Measurements from ENCODE around the gene PSMD9.

PSMD9 gene

DNA sequence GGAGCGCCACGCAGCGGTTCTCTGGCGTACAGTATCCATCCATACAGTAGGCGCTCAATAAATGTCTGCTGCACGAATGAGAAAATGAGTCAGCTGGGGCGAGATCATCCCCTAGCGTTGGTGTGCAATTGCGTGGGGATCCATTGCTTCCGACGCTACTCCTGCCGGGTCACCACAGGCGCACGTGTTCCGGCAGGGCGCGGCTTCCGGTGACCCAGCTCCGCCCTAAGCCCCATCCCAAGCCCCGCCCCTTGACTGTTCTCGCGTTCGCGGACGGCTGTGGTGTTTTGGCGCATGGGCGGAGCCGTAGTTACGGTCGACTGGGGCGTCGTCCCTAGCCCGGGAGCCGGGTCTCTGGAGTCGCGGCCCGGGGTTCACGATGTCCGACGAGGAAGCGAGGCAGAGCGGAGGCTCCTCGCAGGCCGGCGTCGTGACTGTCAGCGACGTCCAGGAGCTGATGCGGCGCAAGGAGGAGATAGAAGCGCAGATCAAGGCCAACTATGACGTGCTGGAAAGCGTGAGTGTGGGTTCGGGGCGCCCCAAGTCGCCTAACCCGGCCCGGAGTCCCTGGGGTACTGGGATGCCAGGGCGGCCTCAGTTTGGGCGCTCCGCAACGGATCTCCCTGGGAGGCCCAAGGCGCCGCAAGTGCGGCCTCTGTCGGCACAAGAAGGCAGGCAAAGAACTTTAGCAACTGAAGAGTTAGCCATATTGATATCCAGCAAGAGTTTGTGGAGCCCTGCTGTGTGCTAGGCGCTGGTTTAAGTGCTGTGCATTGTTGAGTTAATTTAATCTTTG lies at the start of gene PSMD9:
Gene PSMD9 (plus strand): TSS at position 313 of the 796 bp plus-strand sequence. CDS start 67 bp downstream, at position 380.
- TF ChIP-seq, protein P1, sequence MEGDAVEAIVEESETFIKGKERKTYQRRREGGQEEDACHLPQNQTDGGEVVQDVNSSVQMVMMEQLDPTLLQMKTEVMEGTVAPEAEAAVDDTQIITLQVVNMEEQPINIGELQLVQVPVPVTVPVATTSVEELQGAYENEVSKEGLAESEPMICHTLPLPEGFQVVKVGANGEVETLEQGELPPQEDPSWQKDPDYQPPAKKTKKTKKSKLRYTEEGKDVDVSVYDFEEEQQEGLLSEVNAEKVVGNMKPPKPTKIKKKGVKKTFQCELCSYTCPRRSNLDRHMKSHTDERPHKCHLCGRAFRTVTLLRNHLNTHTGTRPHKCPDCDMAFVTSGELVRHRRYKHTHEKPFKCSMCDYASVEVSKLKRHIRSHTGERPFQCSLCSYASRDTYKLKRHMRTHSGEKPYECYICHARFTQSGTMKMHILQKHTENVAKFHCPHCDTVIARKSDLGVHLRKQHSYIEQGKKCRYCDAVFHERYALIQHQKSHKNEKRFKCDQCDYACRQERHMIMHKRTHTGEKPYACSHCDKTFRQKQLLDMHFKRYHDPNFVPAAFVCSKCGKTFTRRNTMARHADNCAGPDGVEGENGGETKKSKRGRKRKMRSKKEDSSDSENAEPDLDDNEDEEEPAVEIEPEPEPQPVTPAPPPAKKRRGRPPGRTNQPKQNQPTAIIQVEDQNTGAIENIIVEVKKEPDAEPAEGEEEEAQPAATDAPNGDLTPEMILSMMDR (IDR thresholded peaks at IDR 0.05; ENCODE audit: low read depth, low read length): peak; percentile 82
- DNase-seq: peak; percentile 97
- peaks cover 4% of the 10 kb centered on the region for H3K36me3 ChIP-seq
- H3K4me3 ChIP-seq (ENCODE audit: low read depth, low read length): peak within 1 kb of the TSS; percentile 76
- H3K9me3 ChIP-seq (ENCODE audit: severe bottlenecking): no peaks in the 10 kb centered on the region
- no peaks in the 10 kb centered on the region for H3K27me3 ChIP-seq (ENCODE audit: insufficient read depth, low read depth, severe bottlenecking)
- peak within 1 kb of the TSS; percentile 78 for H3K27ac ChIP-seq

GRCh38 chr12:121839106-121839992 lies 49.2 kb upstream of the PSMD9 start:
- no peak for DNase-seq
- Histone ChIP-seq H3K4me3 (ENCODE audit: low read depth, low read length) (no peak overlapping the region), H3K27me3 (ENCODE audit: insufficient read depth, low read depth, severe bottlenecking) (no peaks in the 10 kb centered on the region), H3K9me3 (ENCODE audit: severe bottlenecking) (no peaks in the 10 kb centered on the region), H3K36me3 (no peaks in the 10 kb centered on the region), H3K27ac (no peak overlapping the region)
- TF ChIP-seq, protein P1 (IDR thresholded peaks at IDR 0.05; ENCODE audit: low read depth, low read length): no peak

DNA sequence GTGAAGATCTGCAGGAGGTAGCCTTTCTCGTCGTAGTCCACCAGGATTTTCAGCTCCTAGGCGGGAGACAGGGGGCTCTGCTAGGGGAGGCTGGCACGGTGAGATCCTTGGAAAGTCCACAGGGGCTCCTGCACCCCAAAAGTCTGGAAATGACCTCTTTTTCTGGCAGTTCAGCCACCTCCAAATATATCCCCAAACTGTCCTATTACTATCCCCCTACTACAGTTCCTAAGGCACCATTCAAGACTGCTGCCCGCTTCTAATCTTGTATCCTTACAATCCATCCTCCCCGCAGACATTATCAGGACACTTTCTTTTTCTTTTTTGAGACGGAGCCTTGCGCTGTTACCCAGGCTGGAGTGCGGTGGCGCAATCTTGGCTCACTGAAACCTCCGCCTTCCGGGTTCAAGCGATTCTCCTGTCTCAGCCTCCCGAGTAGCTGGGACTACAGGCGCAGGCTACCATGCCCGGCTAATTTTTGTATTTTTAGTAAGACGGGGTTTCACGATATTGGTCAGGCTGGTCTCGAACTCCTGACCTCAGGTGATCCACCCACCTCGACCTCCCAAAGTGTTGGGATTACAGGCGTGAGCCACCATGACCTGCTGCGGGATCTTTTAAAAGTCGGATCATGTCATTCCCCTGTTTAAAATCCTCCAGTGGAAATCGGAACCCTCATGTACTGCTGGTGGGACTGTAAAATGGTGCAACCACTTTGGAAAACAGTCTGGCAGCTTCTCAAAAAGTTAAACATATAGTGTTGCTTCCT lies 48.4 kb upstream of the PSMD9 start:
- Histone ChIP-seq H3K27me3 (ENCODE audit: insufficient read depth, low read depth, severe bottlenecking) (no peaks in the 10 kb centered on the region), H3K9me3 (ENCODE audit: severe bottlenecking) (no peaks in the 10 kb centered on the region), H3K27ac (no peak overlapping the region), H3K36me3 (no peaks in the 10 kb centered on the region), H3K4me3 (ENCODE audit: low read depth, low read length) (no peak overlapping the region)
- TF ChIP-seq, protein P1 (IDR thresholded peaks at IDR 0.05; ENCODE audit: low read depth, low read length): no peak
- DNase-seq: no peak

GRCh38 chr12:121843236-121843982 lies 45.2 kb upstream of the PSMD9 start:
- Histone ChIP-seq H3K4me3 (ENCODE audit: low read depth, low read length) (no peak overlapping the region), H3K9me3 (ENCODE audit: severe bottlenecking) (no peaks in the 10 kb centered on the region), H3K27ac (no peak overlapping the region), H3K36me3 (no peaks in the 10 kb centered on the region), H3K27me3 (ENCODE audit: insufficient read depth, low read depth, severe bottlenecking) (no peaks in the 10 kb centered on the region)
- no peak for DNase-seq
- TF ChIP-seq, protein P1 (IDR thresholded peaks at IDR 0.05; ENCODE audit: low read depth, low read length): no peak

GRCh38 chr12:121845701-121846100 lies 42.9 kb upstream of the PSMD9 start:
- Histone ChIP-seq H3K4me3 (ENCODE audit: low read depth, low read length) (no peak overlapping the region), H3K36me3 (no peaks in the 10 kb centered on the region), H3K27me3 (ENCODE audit: insufficient read depth, low read depth, severe bottlenecking) (no peaks in the 10 kb centered on the region), H3K27ac (no peak overlapping the region), H3K9me3 (ENCODE audit: severe bottlenecking) (no peaks in the 10 kb centered on the region)
- DNase-seq: no peak
- TF ChIP-seq, protein P1 (IDR thresholded peaks at IDR 0.05; ENCODE audit: low read depth, low read length): no peak

Measured in WERI-Rb-1 (cell line).